HG03558 (cell line): ENCODE measurements around the gene CCIN.

Experiments
- ATAC-seq: cut with Tn5 transposase; IDR thresholded peaks from one replicate; pipeline ENCODE4 v1.9.1; 2021; ENCODE audit warnings: moderate number of reproducible peaks; ENCODE audit not compliant: unreplicated experiment; ENCODE audit errors: extremely low read depth

CCIN gene

GRCh38 chr9:36140086-36141084, 28.8 kb upstream of the CCIN start:
- no peak for ATAC-seq

GRCh38 chr9:36141288-36141687, 27.9 kb upstream of the CCIN start:
- no peak for ATAC-seq

- ATAC-seq = no peak
These were observed 27.4 kb upstream of the CCIN start for GRCh38 chr9:36141761-36142160.

DNA sequence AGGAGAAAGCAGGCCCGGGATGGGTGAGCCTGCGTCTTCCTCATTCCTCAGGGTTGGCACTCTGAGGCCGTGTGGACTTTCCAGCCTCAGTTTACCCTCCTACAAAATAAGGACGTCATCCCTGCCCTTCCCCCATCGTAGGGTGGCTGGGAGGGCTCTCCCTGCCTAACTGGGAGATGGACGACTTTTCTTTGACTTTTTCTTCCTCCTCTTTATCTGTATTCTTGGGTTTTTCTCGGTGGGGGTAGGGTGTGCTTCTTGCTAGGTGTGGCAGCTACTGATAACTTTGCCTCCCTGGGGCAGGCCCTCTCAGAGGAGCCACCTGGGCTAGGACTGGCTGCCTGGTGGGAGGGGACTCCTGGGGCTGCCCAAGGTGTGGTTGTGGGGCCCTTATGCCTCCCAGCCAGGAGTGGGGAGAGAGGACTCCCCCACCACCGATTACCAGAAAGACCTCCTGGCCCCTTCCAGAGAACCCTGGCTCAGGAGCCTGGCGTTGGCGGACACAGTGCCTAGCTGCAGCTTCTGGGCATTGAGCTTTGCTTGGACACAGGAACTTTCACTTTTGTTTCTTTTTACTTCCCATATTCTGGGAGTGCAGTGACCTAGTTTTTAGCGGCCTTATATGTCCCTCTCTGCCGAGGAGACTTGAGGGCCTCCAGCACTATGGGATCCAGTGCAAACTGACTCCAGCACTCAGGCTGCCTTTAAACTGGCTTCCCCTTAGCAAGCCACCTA, 26.5 kb upstream of the CCIN start:
- no peak for ATAC-seq

GRCh38 chr9:36143245-36143641, 25.9 kb upstream of the CCIN start:
- ATAC-seq = no peak

DNA sequence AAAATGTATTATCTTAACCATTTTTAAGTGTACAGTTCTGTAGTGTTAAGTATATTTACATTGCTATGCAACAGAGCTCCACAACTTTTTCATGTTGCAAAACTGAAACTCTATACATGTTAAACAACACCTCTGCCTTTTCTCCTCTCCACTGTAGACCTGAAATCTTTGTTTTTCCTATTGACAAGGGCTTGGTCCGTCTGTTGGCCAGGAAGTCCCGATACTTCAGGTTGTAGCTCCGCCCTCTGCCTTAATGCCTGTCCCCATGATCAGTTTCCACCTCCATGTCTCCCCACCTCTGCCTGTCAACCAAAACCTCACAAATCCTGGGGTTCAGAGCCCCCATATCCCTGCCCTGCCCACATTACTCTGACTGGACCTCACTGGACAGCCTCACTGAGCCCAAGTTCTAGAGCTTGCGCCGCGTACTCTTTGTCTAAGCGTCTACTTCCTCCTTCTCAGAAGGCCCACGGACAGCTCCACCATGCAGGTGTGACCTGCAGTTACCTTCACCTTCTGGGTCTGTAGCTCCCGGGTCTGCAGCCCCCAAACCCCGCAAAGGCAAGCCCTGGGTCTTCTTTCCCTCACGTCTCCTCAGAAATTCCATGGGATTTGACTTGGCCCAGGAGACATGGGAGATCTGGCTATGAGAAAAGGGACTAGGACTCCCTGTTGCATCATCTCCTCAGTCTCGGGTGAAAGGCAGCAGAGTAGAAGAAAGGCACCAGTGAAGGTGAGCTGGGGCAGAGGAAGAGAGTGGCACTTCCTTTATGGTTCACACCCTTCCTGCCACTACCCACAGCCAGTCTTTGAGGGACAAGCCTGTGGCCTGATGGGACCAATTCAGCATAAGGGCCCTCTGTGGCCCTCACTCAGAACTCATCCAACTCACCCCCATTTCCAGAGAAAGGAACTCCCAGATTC, 24.6 kb upstream of the CCIN start:
- ATAC-seq = no peak

GRCh38 chr9:36145970-36146369, 23.2 kb upstream of the CCIN start:
- ATAC-seq = no peak

GRCh38 chr9:36146651-36147050, 22.5 kb upstream of the CCIN start:
- ATAC-seq = no peak

DNA sequence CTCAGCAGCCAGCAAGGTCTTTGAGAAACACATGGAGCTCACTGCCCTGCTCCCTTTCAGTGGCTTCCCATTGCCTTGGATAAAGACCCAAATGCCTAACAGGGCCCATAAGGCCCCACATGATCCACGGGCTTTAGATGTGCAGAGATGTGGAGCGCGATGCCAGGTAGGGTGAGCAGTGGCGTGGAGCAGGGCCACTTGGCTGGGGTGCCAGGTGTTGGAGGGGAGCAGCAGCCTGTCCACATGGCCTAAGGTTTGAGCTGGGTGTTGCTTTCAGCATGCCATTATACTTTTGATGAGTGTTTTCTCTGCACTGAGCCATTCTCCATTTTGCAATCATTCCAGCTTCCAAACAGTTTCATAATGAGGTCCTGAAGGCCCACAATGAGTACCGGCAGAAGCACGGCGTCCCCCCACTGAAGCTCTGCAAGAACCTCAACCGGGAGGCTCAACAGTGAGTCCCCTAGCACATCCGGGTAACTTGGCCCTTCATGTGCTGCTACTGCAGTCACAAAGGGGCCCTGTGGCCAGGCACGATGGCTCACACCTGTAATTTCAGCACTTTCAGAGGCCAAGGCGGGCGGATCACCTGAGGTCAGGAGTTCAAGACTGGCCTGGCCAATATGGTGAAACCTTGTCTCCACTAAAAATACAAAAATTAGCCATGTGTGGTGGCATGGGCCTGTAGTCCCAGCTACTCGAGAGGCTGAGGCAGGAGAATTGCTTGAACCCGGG, 21.6 kb upstream of the CCIN start:
- no peak for ATAC-seq

DNA sequence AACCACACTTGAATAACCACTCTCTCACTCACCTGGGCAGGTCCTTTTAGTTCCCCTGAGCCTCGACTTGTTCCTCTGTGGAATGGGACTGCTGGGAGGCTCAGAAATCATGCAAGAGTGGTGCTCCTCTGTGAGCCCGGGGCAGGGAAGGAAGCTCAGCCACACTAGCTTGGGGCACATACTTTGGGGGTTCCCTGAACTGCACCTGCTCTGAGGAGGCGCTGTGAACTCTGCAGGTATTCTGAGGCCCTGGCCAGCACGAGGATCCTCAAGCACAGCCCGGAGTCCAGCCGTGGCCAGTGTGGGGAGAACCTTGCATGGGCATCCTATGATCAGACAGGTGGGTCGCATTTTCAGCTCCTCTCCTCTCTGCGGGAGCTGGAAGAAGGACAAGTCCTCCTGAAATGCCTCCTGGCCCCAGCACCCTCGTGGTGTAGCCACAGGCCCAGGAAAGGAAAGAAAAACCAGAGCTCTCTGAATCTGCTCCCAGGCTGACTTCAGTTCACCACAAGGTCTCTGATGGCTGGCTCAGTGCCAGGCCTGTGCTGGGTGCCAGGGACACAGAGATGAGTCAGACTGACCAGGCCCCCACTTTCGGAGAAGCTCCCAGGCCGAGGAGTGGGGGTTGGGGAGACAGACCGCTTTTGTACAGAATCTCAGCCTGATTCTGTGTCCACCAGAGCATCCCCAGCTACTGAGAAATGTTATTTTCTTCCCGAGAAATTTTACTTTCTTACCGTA, 20.7 kb upstream of the CCIN start:
- peak; percentile 40 for ATAC-seq

DNA sequence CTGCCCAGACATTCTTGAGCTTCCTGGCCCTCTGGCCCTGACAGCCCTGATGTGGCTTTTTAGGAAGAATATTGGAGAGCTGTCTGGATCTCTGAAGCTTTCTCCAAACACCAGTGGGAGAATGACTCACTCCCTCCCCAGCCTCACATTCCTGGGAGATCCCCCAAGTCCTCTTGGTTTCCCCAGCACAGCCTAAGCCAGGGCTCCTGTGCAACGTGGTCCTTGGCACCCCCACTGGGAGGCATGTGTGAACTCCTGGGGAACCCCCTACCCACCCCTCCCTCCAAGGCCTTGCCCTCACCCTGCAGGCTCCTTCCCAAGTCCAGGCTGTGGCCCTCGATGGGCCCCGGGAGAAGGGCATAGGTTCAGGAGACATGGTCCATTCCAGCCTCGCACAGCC, 20.0 kb upstream of the CCIN start:
- no peak for ATAC-seq

DNA sequence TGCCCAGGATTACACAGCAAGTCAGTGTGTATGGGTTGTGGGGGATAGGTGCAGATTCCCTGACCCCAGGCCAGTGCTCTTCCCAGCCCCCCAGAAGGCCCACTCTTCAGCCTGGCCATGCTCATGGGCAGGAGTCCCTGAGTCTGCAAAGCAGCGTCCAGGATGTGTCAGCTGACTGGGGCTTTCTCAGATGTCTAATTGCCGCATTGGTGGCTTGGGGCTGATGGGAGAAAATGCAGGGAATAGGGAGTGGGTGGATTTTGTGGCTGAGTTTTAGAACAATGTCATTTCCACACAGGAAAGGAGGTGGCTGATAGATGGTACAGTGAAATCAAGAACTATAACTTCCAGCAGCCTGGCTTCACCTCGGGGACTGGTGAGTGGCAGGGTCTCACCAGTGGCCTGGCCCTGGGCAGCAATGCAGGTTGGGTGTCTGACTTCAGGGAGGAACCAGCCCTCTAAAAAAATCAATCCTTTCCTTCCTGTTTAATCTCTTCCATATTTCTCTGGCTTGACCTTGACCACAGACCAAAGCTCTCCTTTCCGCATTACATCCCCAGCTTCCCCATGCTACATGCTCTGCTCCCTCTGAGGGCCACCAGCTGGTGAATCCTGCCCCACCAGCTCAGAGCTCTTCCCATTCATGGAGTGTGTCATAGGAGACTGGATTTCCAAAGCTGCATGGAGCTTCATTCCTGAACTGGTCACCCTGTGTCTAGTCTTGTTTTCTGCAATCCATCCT, 18.4 kb upstream of the CCIN start:
- no peak for ATAC-seq

DNA sequence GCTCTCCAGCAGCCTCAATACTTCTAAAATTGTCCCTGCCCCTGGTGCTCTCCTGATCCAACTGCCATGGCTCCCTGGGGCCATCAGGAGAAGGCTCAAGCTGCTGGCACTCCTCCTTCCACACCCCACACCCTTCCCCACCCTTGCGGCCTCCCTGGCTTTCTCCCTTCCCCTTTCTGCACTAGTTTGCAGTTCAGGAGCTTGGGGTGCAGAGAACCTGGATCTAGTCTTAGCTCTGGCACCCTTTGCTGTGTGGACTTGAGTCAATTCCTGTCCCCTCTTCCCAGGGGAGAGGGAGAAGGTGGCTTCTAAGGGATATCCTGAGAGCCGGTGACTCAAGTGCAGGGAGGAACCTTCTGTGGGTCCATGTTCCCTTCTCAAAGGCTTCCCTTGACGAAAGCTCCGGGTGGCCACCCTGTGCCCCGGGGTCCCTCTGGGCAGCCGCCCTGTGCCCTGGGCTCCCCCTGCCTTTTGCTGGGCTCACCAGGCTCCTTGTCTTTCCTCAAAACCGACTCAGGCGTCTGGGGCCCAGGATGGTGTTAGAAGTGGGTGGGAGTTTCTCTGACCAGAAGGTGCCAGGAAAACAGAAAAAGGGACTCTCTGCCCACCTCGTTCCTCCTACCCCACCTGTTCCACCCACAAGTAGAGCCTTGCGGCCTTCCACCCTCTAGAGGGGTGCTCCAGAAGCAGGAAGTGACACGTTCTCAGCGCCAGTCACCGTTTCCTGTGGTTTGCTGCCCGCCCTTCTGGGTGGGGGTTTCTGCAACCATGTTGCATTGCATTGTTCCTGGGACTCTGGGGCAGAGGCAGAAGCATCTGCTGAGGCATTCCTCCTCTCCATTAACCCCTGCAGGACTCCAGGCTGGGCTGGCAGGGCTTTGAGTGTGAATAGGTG, 17.6 kb upstream of the CCIN start:
- ATAC-seq = peak; percentile 77

DNA sequence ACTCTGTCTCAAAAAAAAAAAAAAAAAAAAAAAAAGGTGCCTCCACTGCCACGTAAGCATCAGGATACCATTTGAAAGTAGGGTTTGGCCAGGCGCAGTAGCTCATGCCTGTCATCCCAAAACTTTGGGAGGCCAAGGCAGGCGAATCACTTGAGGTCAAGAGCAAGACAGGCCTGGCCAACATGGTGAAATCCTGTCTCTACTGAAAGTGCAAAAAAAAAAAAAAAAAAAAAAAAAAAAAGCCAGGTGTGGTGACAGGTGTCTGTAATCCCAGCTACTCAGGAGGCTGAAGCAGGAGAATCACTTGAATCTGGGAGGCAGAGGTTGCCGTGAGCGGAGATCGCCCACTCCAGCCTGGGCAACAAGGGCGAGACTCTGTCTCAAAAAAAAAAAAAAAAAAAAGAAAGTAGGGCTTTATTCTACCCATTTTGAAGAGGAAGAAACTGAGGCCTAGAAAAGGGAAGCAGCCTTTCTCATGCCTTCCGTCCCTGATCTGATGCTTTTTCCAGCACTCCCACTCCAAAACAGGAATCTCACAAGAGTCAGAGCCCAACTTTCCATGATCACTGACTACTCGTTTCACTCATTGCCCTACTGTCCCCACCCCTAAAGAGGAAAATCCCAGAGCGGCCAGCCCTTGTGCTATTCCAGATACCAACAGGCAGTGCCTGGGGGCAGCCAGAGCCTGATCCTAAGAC, 16.3 kb upstream of the CCIN start:
- no peak for ATAC-seq

GRCh38 chr9:36153746-36154145, 15.4 kb upstream of the CCIN start:
- no peak for ATAC-seq

GRCh38 chr9:36154331-36154952, 14.7 kb upstream of the CCIN start:
- ATAC-seq = no peak
